IPS-NIHi11 (cell line): ENCODE measurements around the gene DGCR2.
"Not testable (repeated sequence)": the region's sequence is repeated elsewhere in the genome, so short reads cannot be mapped to it uniquely, and the experiment has no call there.

Experiments used
- DNase-seq: peaks from one replicate; pipeline ENCODE4 v3.0.0; 2012; ENCODE audit warnings: mixed read lengths, low spot score

DGCR2 gene

GRCh38 chr22:19122143-19122751, at the start of gene DGCR2:
Gene DGCR2 (minus strand): TSS chr22:19122412. CDS start chr22:19122206, 206 bp downstream.
- peak; percentile 99 for DNase-seq

GRCh38 chr22:19169947-19170318, 47.7 kb upstream of the DGCR2 start:
- no peak for DNase-seq

GRCh38 chr22:19169002-19169946, 47.1 kb upstream of the DGCR2 start:
- DNase-seq: no peak

- no peak for DNase-seq
Measured at GRCh38 chr22:19168088-19168890, 46.1 kb upstream of the DGCR2 start.

- no peak for DNase-seq
Measured at GRCh38 chr22:19167106-19167869, 45.1 kb upstream of the DGCR2 start.

GRCh38 chr22:19166421-19166820, 44.2 kb upstream of the DGCR2 start:
- no peak for DNase-seq

- DNase-seq: no peak
Measured at GRCh38 chr22:19164425-19164824, 42.2 kb upstream of the DGCR2 start.

GRCh38 chr22:19158649-19159048, 36.4 kb upstream of the DGCR2 start:
- DNase-seq: not testable (repeated sequence)

GRCh38 chr22:19156109-19156508, 33.9 kb upstream of the DGCR2 start:
- DNase-seq: not testable (repeated sequence)

GRCh38 chr22:19152942-19153883, 31.0 kb upstream of the DGCR2 start:
- DNase-seq: no peak

- DNase-seq: no peak
Measured at GRCh38 chr22:19151329-19152191, 29.3 kb upstream of the DGCR2 start.

- DNase-seq: no peak
Measured at GRCh38 chr22:19150482-19151328, 28.5 kb upstream of the DGCR2 start.

GRCh38 chr22:19149991-19150390, 27.8 kb upstream of the DGCR2 start, which contains the start of gene GSC2:
Gene GSC2 (minus strand): TSS chr22:19150292. CDS start chr22:19150283, 9 bp downstream.
- DNase-seq: peak; percentile 70

- peak; percentile 72 for DNase-seq
Measured at GRCh38 chr22:19149047-19149883, 27.1 kb upstream of the DGCR2 start.

GRCh38 chr22:19148417-19149046, 26.3 kb upstream of the DGCR2 start:
- no peak for DNase-seq

GRCh38 chr22:19147195-19147780, 25.1 kb upstream of the DGCR2 start:
- no peak for DNase-seq
